Lower leg skin (tissue), 3 donors: ENCODE results near the gene IDH3G.

Experiments
- POLR2A ChIP-seq, 2 donors: fragments of 450-650 bp; IDR thresholded peaks; one replicate each; pipeline ENCODE4 v1.6.1; 2016 to 2017; ENCODE audit warnings: antibody characterized with exemption in 2 of 2, mild to moderate bottlenecking in 1 of 2, moderate library complexity in 1 of 2
- TF ChIP-seq, protein P1 (sequence below), 3 donors: fragments of 450-650 bp; IDR thresholded peaks; one replicate each; pipeline ENCODE4 v1.5.1; 2016; ENCODE audit warnings: antibody characterized with exemption in 3 of 3, mild to moderate bottlenecking in 3 of 3, moderate library complexity in 2 of 3

DNA sequence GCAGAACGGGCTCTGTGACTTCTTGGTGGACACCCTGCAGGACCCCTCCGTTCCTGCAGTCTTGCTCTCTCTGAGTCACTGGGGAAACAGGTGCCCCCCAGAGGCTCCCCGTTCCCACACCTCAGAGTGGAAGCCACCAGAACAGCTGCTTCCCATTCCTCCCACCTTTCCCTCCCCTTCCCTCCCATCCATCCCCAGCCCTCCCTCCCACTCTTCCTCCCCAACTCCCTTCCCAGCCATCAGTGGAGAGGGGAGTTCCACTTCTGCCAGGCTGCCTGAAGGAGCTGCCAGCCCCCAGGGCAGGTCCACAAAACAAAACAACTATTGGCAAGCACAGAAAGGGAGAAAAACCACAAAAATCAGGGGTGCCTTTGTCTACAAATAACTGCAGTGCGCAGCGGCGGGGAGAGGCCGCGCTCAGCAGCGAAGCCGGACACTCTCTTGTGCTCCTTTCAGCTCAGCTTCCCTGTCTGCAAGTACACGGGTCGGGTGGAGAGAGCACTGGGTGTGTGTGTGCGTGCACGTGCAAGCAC is 8.4 kb upstream of the IDH3G start:
- TF ChIP-seq, protein P1, sequence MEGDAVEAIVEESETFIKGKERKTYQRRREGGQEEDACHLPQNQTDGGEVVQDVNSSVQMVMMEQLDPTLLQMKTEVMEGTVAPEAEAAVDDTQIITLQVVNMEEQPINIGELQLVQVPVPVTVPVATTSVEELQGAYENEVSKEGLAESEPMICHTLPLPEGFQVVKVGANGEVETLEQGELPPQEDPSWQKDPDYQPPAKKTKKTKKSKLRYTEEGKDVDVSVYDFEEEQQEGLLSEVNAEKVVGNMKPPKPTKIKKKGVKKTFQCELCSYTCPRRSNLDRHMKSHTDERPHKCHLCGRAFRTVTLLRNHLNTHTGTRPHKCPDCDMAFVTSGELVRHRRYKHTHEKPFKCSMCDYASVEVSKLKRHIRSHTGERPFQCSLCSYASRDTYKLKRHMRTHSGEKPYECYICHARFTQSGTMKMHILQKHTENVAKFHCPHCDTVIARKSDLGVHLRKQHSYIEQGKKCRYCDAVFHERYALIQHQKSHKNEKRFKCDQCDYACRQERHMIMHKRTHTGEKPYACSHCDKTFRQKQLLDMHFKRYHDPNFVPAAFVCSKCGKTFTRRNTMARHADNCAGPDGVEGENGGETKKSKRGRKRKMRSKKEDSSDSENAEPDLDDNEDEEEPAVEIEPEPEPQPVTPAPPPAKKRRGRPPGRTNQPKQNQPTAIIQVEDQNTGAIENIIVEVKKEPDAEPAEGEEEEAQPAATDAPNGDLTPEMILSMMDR (IDR thresholded peaks at IDR 0.05), result no peak
- TF ChIP-seq POLR2A (IDR thresholded peaks at IDR 0.05), result no peak
